Right hindlimb (tissue), 1 donor: ENCODE data around the gene MIEF2.
"Not testable (repeated sequence)": the region's sequence is repeated elsewhere in the genome, so short reads cannot be mapped to it uniquely, and the experiment has no call there.

Experiments
- DNase-seq: peaks from one replicate; pipeline ENCODE4 v3.0.0-alpha.2; 2018

MIEF2 gene

DNA sequence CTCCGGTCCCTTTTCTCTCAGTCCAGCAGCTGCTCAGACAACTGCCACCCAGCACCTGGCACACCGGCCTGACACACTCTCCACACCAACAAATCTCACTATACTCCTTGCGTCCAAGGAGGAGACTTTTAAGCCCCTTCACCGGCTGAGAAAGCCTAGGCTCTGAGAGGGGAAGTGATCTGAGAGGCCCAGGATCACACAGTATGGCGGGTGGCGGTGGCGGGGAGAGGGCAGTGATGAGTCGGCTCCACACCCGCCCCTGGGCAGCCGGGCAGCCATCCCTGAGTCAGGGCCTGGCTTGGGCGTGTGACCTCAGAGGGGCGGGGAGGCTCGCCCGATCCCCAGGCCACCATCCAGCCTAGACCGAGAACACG, 2.5 kb upstream of the MIEF2 start:
- peak; percentile 71 for DNase-seq

DNA sequence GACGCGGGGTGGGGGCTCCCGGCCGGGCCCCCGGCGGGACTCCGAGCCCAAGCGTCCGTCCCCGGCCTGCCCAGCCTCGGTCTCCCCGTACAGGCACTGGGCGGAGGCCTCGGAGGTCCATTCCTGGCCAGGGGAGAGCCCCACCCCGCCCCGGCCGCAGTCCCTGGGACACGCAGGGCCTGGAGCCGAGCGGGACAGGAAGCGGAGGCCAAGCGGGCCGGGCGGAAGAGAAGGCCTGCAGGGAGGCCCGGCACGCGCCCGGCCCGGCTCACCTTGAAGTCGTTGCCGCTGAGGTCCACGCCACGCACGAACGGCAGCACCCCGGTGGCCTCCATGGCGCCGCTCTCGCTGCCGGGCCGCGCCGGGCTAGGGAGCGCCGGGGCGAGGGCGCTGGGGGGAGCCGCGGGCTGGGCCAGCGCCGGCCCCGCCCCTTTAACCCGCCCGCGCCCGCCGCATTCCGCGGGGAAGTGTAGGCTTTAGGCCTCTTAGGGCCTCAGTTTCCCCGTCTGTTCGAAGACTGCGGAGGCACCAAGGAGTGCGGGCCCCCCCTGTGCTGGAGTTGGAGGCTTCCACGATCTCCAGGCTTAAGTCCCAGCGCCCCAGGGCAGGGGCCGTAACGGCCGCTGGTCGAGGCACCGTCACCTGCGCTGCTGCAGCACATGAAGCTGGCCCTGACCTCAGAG, 2.0 kb upstream of the MIEF2 start, which contains the start of gene FLII:
Gene FLII, minus strand, starts transcription at position 383 of the 683 bp plus-strand sequence. Its CDS starts 48 bp downstream, at position 335.
- peak; percentile 67 for DNase-seq

DNA sequence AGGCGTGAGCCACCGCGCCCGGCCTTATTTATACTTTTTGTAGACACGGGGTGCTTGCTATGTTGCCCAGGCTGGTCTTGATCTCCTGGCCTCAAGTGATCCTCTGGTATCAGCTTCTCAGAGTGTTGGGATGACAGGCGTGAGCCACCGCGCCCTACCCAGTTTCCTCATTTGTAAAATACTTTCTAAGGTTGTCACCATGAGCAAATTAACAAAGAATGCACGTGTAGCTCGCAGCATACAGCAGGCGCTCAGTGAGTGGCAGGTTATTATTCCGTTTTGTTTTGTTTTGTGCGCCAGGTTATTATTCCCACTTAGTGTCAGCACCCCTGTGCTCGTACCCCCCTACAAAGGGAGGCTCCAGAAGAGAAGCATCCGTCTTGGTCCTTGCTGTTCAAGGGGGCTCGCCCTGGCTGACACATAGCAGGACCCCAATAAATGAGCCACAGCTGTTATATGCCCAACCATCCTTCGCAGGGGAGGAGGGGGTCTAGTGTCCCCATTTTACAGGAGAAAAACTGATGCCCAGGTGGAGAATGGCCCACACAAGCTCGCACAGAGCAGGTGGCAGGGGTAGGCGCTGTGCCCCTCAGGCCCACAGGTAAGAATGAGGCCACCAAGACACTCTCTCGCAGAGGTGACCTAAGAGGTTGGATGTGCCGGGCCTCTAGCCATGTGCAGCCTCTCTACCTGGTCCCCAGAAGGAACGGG, 686 bp upstream of the MIEF2 start:
- DNase-seq = peak; percentile 19

DNA sequence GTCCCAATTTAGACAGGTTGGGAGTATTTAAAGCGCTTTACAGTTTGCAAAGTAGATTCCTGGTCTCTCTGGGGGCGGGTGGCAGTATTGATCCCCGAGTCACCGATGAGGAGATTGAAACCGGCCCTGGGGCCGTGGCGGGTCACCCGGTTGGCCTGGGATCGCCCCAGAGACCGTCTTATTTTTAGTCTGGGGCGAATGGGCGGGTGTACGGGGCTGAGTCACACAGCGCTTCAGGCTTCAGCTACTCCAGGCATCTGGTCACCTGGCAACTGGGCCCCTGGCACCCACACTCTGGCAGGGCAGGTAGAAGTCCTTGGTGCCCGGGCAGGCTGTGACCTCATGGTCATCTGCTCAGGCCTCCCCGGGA, 669 bp downstream of the MIEF2 start:
- DNase-seq = no peak

DNA sequence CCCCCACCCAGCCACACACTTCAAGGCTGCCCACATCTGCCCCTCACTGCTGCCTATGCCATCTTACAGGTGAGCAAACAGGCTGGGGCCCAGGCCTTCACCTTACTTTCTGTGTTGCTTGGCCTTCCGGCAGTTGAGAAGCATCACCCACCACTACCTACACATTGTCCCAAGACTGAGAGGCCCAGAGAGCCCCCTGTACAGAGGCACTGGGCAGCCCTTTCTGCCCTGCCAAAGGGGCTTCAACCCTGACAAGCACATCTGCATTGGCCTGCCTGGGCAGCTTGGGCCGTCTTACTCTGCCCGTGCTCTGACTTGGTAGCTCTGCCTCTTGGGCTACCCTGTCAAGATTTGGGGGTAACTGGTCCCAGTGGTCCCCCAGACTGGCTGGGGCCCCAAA, 1.2 kb downstream of the MIEF2 start:
- DNase-seq = no peak

DNA sequence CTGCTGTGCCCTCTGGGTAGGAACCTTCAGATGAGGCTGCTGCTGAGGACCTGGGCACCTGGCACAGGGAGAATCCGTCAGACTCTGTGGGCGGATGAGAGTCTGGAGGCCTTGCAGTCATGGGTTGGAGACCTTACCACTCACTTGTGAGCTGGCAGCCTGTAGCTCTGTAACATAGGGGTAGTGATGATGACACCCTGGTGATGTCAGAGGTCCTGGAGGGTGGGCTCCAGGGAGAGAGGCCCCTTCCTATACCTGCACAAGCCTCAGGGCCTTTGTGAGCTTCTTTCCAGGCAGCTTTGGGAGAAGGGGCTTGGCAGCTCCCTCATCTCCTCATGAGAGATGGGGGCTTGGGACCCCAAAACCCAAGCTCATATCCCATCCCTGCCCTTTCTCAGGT, 1.6 kb downstream of the MIEF2 start:
- no peak for DNase-seq

DNA sequence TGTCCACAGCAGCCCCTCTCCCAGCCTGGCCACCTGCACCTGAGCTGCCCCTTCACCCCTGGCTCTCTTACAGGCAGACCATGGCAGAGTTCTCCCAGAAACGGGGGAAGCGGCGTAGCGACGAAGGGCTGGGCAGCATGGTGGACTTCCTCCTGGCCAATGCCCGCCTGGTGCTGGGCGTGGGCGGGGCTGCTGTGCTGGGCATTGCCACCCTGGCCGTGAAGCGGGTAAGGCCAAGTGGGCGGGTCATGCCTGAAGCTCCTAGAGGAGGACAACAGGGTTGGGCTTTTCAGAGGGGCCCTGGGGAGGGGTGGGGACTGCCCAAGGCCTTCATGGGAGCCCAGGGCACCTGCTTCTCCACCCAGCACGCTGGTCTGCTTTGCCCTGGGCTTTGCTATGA, 2.2 kb downstream of the MIEF2 start:
- DNase-seq = no peak

DNA sequence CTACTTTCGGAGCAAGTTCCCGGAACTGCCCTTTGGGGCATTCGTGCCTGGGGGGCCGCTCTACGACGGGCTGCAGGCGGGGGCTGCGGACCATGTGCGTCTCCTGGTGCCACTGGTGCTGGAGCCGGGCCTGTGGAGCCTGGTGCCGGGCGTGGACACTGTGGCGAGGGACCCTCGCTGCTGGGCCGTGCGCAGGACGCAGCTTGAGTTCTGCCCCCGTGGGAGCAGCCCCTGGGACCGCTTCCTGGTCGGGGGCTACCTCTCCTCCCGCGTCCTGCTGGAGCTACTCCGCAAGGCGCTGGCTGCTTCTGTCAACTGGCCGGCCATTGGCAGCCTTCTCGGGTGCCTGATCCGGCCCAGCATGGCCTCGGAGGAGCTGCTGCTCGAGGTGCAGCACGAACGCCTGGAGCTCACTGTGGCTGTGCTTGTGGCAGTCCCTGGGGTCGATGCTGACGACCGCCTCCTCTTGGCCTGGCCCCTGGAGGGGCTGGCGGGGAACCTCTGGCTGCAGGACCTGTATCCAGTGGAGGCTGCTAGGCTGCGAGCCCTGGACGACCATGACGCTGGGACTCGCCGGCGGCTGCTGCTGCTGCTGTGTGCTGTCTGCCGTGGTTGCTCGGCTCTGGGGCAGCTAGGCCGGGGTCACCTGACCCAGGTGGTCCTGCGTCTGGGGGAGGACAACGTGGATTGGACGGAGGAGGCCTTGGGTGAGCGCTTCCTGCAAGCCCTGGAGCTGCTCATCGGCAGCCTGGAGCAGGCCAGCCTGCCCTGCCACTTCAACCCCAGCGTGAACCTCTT, 3.6 kb downstream of the MIEF2 start:
- DNase-seq = no peak

DNA sequence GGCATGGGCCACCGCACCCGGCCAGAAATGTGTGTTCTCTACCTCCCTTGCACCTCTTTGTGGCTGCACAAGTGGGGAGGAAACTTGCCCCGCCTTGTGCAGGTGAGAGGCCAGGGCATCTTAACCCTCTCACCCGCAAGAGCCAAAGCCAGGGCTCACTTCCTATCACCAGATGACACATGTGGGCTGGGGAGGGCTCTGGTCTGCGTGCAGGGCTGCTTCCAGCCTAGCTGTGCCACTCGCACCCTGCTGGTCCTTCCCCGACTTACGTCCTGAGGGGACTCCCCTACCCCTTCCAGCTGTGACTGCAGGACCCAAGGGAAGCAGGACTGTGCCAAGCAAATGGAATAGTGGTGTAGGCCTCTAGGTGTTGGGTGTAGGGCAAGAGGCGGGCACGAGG, 6.9 kb downstream of the MIEF2 start:
- DNase-seq = no peak

DNA sequence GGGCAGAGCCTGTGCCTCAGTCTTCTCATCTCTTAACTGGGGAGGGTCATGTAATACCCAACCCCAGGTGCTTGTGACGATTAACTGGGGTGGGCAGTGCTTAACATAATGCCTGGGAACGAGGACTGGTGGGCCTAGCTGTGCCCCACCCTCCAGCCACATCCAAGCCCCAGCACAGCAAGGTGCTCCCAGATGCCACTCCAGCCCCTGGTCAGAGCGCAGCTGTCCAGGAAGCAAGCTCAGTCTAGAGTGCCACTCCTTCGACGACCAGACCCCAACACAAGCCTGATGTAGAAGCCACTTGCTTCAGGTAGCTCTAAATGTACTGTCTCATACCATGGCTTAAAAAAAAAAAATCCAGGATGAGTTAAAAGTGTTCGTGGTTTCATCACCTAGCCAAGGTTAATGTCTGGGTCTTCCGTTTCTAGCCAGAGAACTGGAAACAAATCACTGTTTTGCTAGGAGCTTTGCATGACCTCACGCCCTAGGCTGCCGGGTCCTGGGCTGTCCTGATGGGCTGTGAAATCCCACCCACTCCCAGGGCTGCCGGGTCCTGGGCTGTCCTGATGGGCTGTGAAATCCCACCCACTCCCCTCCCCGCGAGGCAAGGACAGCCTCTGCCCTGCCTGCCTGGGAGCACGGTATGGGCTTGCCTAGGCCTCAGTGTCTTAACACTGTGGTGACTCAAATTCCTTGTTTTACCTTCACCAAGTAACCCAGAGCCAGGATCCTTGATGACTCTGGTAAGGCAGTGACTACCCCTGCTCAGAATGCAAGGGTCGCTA, 7.7 kb downstream of the MIEF2 start:
- no peak for DNase-seq

DNA sequence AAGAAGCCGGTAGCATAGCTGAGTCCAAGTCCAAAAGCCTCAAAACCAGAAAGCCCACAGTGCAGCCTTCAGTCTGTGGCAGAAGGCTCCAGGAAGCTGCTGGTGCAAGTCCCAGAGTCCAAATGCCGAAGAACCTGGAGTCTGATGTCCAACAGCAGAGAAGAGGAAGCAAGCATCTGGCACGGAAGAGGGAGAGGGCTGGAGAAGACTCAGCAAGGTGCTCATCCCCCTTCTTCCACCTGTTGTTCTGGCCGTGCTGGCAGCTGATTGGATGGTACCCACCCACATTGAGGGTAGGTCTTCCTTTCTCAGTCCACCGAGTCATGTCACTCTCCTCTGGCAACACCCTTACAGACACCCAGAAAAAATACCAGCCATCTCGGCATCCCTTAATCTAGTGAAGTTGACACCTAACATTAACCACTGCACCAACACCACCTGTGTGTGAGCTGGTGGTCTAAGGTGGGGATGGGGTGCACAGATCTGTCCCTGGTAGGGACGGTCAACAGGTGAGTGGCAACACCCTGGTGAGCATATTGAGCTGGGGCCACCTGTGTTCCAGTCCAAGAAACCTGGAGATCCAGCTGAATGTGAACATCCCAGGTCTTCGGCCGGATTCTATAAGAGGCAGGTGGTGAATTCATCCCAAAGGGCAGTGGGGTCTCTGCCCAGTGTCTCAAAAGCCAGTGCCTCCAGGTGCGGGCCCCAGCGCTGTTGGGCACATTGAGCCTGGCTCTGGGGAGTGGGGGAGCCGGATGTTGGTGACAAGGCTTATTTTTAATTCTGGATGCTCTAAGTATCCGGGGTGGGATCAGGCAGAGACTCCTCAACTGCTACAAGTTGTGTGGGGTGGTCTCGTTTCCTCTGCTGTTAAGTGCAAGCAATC, 9.8 kb downstream of the MIEF2 start:
- DNase-seq = no peak

DNA sequence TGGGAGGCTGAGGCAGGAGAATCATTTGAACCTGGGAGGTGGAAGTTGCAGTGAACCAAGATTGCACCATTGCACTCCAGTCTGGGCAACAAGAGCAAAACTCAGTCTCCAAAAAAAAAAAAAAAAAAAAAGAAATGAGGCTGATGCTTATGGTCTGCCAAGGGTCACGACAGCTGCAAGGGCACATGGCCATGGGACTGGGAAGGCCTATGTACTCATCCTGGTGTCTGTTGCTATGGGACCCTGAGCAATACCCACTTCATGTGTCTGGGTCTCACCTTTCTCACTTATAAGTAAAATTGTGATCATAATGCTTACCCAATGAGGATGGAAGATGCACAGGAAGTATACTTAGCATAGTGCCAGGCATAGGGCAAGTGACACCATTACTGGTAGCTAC, 16.6 kb downstream of the MIEF2 start:
- no peak for DNase-seq

DNA sequence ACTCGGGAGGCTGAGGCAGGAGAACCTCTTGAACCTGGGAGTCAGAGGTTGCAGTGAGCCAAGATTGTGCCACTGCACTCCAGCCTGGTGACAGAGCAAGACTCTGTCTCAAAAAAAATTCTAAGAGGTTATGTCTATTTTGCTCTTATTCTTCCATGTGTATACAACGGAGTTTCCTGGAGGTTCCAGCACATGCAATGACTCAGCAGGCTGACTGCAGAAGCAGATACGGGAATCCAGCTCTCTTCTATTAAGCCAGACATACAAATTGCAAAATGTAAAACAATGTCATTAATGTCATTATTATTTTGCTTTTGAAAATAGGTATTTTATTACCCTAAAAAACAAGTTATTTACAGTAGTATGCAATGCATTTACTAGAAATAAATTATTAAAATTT, 18.4 kb downstream of the MIEF2 start:
- no peak for DNase-seq

DNA sequence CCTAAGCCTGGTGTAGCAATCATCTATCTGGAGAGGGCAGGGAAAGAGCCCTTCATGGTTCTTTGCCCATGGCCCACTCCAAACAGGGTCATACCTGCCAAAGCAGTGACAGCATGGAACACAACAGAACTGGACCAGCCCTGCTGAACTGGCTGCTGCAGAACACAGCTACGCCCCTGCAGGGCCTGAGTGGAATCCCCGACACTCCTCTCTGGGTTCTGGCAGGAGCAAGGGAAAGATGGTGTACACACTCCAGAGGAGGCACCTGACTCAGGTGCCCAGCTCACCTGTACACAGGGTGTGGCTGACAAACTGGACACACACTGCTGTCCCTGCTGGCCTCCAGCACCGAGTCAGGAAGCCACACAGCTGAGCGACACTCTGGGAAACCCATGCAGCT, 19.8 kb downstream of the MIEF2 start:
- DNase-seq = no peak

DNA sequence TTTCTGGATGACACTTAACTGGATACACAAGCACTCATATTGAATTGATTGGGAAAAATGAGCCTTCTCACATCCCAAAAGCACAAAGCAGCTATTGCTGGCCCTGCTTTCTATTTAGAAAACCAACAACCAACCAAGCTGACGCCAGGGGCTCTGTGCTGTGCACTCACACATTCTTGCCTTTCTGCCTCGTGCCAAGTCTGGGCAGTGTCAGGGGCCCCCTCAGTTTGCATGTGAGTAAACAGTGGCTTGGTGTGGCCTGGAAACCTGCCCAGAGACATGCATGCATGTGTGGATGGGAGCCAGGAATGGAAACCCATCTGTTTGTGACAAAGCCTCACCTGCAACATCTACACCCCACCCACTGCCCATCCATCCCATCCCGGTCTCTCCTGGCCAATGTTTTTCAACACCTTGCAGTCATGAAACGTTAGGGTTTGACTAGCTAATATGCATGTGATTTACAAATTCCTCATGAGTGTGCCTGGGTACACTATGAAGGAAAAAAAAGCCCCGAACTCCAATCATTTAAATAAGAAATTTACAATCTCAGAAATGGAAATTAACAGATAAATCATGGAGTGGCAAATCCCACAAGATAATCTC, 20.4 kb downstream of the MIEF2 start:
- DNase-seq = no peak

DNA sequence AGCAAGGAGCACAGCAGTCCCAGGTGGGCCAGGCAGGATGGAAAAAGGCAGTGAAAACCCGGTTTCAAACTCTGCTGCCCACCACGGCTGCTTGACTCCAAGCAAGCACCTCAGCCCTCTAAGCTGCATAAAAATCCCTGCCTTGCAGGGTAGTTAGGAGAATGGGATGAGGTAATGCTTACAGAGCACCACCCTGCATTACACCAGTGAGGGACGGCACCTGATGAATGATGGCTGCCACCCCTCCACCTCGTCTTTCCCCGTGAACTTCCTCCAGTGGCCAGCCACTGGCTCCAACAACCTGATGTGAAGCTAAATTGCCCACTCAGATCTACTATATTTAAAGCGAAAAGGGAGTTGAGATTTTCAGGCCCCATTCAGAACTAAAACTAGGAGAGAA, 21.3 kb downstream of the MIEF2 start:
- DNase-seq = no peak

DNA sequence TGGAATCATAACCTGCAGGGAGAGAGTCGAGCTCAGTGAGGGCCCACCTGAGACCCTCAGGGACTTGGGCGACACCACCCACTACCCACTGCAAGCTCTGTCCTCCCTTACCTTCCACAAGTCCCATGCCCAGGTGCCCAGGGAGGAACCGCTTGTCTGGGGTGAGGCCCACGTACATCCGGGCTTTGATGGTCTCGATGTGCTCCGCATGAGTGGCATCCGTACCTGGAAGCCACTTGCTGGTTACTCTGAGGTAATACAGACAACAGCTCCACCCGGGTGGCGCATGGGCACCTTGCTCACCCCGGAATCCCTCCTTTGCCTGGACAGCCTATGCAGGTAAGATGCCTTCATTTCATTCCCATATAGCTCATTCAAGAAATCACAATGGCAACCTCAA, 24.8 kb downstream of the MIEF2 start:
- DNase-seq = no peak

DNA sequence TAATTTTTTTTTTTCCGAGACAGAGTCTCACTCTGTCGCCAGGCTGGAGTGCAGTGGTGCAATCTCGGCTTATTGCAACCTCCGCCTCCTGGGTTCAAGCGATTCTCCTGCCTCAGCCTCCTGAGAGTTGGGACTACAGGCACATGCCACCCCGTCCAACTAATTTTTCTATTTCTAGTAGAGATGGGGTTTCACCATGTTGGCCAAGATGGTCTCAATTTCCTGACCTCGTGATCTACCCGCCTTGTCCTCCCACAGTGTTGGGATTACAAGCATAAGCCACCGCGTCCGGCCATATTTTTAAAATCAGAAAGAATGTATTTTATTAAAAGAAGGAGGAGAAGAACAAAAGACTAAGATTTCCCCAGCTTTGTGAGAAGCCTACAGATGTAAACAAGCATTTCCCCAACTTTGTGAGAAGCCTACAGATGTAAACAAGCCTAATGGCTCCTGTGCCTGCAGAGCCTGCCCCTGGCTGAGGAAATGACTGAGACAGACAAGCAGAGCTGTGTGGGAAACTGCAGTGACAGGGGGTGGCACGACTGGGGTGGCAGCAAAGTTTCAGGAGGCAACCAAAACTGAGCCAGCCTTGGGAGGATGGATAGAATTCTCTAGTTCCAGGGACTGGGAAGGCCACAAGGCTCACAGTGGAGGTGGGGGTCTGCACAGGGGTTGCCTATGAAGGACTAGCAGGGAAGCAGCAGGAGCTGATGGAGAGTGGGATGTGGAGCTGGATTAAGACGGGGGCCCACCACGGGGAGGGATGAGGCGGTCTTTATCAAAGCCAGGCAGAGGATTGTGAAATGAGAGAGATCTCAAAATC, 31.5 kb downstream of the MIEF2 start:
- no peak for DNase-seq

DNA sequence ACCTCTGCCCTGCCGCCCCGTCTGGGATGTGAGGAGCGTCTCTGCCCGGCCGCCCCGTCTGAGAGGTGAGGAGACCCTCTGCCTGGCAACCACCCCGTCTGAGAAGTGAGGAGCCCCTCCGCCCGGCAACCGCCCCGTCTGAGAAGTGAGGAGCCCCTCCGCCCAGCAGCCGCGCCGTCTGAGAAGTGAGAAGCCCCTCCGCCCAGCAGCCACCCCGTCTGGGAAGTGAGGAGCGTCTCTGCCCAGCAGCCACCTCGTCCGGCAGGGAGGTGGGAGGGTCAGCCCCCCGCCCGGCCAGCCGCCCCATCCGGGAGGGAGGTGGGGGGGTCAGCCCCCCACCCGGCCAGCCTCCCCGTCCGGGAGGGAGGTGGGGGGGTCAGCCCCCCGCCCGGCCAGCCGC, 37.6 kb downstream of the MIEF2 start:
- not testable (repeated sequence) for DNase-seq

DNA sequence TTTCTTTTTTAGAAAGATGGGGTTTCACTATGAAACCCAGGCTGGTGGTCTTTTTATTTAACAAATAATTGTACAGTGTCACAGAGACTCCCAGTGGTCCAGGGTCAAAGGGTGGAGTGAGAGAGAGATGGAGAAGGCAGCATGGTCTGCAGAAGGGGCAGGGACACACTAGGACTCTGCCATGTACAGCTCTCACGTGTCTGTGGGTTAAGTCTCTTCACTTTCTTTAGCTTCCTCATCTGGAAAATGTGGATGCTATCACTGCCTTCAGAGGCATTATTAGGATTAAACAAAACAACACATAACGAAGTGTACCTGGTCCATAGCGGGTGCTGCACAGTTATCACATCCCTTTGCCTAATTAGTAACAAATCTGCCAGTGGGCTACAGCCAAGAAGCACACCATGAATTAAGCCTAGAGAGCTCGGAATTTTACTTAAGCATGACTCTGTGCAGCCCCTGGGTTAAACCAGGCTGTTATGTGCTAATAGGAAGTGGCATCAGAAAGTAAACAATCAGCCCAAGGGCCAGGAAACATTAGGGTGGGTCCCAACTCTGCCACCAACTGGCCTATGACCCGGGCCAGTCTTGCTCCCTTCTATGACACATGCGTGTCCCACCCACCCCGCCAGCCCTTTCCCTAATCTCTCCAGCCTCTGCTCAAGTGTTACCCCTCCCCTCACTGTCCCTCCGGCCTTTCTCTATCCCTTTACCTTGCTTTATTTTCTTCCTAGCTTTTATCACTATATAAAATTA, 40.4 kb downstream of the MIEF2 start:
- DNase-seq = no peak
